ENCODE measurements around the gene MLX. TPM values are rescaled to one million over a fixed set of nuclear protein-coding genes. Genes with fewer than 3 reads are reported as not detected.

Gene MLX
- total and polyA plus RNA-seq, 7 donors = 45.2 to 108 (median 67.9) TPM

GRCh38 chr17:42527932-42528331 is 39.0 kb upstream of the MLX start:
- 88 to 96% (median 92%) methylated on average over 6 of the region's 6 CpGs for WGBS, 3 donors
- Histone ChIP-seq H3K27ac (peak overlapping the region; percentile 51), H3K27me3 (ENCODE audit: insufficient read depth in 3 of 3, low read length in 2 of 3) (no peaks in the 10 kb centered on the region), H3K36me3 (ENCODE audit: insufficient read depth in 1 of 2, low read depth in 1 of 2) (peaks cover 0 to 8% of the 10 kb centered on the region in 2 donors), H3K9me3 (no peaks in the 10 kb centered on the region), H3K4me3 (no peak overlapping the region), H3K4me1 (peaks cover 39% of the 10 kb centered on the region)
- no peak for TF ChIP-seq CTCF (IDR thresholded peaks at IDR 0.05)
- no peak for ATAC-seq
- intact Hi-C loops (cut with DNase I) = loop anchor here in 1 of 2 donors (5.0 kb wide), 1 partner anchor 206 kb away; no protein-coding TSS in a partner anchor
- DNase-seq = peak in 1 of 2 donors; percentile 17

- Histone ChIP-seq H3K27me3 (ENCODE audit: insufficient read depth in 3 of 3, low read length in 2 of 3) (no peaks in the 10 kb centered on the region), H3K27ac (no peak overlapping the region), H3K4me1 (peaks cover 40% of the 10 kb centered on the region), H3K4me3 (no peak overlapping the region), H3K36me3 (ENCODE audit: insufficient read depth in 1 of 2, low read depth in 1 of 2) (no peaks in the 10 kb centered on the region), H3K9me3 (no peaks in the 10 kb centered on the region)
- WGBS, 3 donors = 59 to 72% (median 67%) methylated on average over 3 of the region's 3 CpGs
- DNase-seq (peak in 1 of 2 donors; percentile 35), ATAC-seq (no peak)
- no peak for TF ChIP-seq CTCF (IDR thresholded peaks at IDR 0.05)
- intact Hi-C loops (cut with DNase I) = loop anchor here in 1 of 2 donors (5.0 kb wide), 1 partner anchor 207 kb away; no protein-coding TSS in a partner anchor
Observed at GRCh38 chr17:42529061-42529460, 37.8 kb upstream of the MLX start.

GRCh38 chr17:42530952-42531454 is 35.9 kb upstream of the MLX start:
- WGBS, 3 donors = 91 to 95% (median 94%) methylated on average over 2 of the region's 2 CpGs
- Histone ChIP-seq H3K36me3 (ENCODE audit: insufficient read depth in 1 of 2, low read depth in 1 of 2) (no peaks in the 10 kb centered on the region), H3K9me3 (no peaks in the 10 kb centered on the region), H3K27ac (peak overlapping the region; percentile 84), H3K4me3 (no peak overlapping the region), H3K27me3 (ENCODE audit: insufficient read depth in 3 of 3, low read length in 2 of 3) (no peaks in the 10 kb centered on the region), H3K4me1 (peaks cover 32% of the 10 kb centered on the region)
- no peak for TF ChIP-seq CTCF (IDR thresholded peaks at IDR 0.05)
- DNase-seq (peak in 1 of 2 donors; percentile 19), ATAC-seq (no peak)
- intact Hi-C loops (cut with DNase I) = no loop called here

GRCh38 chr17:42531455-42532354 is 35.2 kb upstream of the MLX start:
- DNase-seq (peak; percentile 69 to 88), ATAC-seq (peak; percentile 33 to 42 (median 38))
- no peaks in the 10 kb centered on the region for H3K27me3 ChIP-seq (ENCODE audit: insufficient read depth in 3 of 3, low read length in 2 of 3)
- peak overlapping the region; percentile 84 for H3K27ac ChIP-seq
- peak overlapping the region; percentile 71 for H3K4me3 ChIP-seq
- WGBS, 3 donors = 13 to 21% (median 15%) methylated on average over 41 to 60 of the region's 60 CpGs
- H3K36me3 ChIP-seq (ENCODE audit: insufficient read depth in 1 of 2, low read depth in 1 of 2) = no peaks in the 10 kb centered on the region
- no peaks in the 10 kb centered on the region for H3K9me3 ChIP-seq
- intact Hi-C loops (cut with DNase I) = no loop called here
- peak; percentile 46 for TF ChIP-seq CTCF (IDR thresholded peaks at IDR 0.05)
- peaks cover 27% of the 10 kb centered on the region for H3K4me1 ChIP-seq
